ENCODE data around the gene PAK1.

Gene PAK1

DNA sequence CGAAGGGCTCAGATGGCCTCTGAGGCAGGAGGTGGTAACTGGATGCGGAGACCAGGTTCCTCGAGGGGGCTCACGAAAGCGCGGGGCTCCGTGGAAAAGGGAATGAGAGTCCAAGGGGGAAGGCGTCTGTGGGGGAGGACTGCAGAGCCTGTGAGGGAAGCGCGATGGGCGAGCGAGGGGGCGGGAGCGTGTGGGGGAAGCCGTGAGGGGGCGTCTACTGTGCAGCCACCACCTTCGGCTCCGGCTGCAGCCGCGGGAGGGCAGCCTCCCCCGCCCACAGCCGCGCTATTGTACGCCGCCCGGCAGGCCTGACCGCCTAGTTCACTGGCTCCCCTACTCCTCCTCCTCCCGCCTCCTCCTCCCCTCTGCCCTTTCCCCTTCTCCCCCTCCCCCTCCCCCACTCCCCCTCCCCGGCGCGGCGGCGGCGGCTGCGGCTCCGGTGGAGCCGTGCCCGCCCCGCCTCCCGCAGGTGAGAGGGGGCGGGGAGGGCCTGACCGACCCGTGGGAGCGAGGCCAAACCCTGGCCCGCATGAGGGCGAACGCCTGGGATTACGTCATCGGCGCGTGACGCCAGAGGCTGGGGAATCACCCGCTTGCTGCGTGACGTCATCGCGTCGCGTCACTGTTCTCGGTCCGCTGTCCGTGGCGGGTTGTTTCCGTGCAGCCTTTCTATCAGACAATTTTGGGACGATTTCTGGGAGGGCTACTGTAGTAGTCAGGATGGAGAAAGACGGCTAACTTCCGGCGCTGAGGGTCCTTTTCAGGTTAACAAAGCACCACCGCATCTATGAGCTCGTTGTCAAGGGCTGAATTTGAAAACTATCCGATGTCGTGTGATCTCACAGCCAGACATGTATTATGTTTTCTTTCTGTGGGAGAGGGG is at the start of gene PAK1:
Gene PAK1, minus strand, starts transcription at position 294 of the 883 bp plus-strand sequence. CDS start 81,574 bp downstream, outside the sequence.
- Mint-ChIP-seq H3K27ac (peak within 1 kb of the TSS; percentile 93), H3K4me1 (peaks cover 6 to 17% of the 10 kb centered on the region in 2 donors), H3K36me3 (no peaks in the 10 kb centered on the region), H3K4me3 (peak within 1 kb of the TSS; percentile 86 to 88), H3K9me3 (no peaks in the 10 kb centered on the region), H3K27me3 (peaks cover 0 to 8% of the 10 kb centered on the region in 2 donors)
- DNase-seq: peak; percentile 74
- peak; percentile 75 to 76 for ATAC-seq (replicated peaks)

GRCh38 chr11:77522215-77522614 is 48.3 kb upstream of the PAK1 start:
- no peak for DNase-seq
- no peak for ATAC-seq (replicated peaks)
- peaks cover 6 to 17% of the 10 kb centered on the region in 2 donors for H3K4me1 Mint-ChIP-seq
- H3K9me3 Mint-ChIP-seq: no peaks in the 10 kb centered on the region
- H3K27ac Mint-ChIP-seq: no peak overlapping the region
- no peak overlapping the region for H3K4me3 Mint-ChIP-seq
- H3K36me3 Mint-ChIP-seq: no peaks in the 10 kb centered on the region
- H3K27me3 Mint-ChIP-seq: no peaks in the 10 kb centered on the region

DNA sequence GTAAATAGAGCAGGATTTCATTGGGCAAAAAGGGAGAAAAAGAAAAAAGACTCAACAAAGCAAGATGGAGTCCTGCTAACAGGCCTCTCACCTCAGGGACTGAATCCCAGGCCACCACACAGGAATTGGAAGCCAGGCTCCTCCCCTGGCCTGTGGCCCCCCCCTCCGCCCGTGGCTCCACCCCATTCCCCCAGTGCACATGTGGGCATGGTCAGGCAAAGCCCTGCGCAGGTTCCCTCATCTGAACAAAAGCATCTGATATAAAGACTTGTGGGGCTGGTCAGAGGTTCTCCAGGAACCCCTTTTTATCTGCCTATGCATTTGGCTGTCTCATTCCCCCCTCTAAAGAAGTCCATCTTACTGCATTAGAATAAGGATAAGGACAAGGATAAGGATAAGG is 46.0 kb upstream of the PAK1 start:
- Mint-ChIP-seq H3K4me1 (no peaks in the 10 kb centered on the region), H3K27ac (no peak overlapping the region), H3K27me3 (no peaks in the 10 kb centered on the region), H3K9me3 (no peaks in the 10 kb centered on the region), H3K4me3 (no peak overlapping the region), H3K36me3 (no peaks in the 10 kb centered on the region)
- DNase-seq: no peak
- ATAC-seq (replicated peaks): no peak

GRCh38 chr11:77518471-77518870 is 44.6 kb upstream of the PAK1 start:
- ATAC-seq (replicated peaks): no peak
- Mint-ChIP-seq H3K27me3 (no peaks in the 10 kb centered on the region), H3K9me3 (no peaks in the 10 kb centered on the region), H3K27ac (no peak overlapping the region), H3K4me1 (no peaks in the 10 kb centered on the region), H3K4me3 (no peak overlapping the region), H3K36me3 (no peaks in the 10 kb centered on the region)
- no peak for DNase-seq

- no peak for ATAC-seq (replicated peaks)
These were observed 43.9 kb upstream of the PAK1 start for GRCh38 chr11:77517753-77518152.

DNA sequence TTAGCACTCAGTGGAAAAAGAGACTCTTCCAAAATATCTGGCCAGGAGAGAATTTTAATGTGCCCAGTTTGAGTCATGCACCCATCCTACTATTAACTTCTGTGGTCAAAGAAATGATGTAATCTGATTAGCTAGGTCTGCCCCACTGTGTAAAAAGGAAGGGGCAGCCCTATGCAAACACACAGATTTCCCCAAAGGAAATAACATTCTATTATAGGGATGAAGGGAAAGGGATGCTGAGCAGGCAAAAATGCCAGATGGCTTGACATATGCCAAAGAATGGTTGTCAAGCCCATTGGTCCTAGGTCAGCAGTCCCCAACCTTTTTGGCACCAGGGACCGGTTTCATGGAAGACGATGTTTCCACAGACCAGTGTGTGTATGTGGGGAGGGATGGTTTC is 43.3 kb upstream of the PAK1 start:
- no peaks in the 10 kb centered on the region for H3K9me3 Mint-ChIP-seq
- H3K4me1 Mint-ChIP-seq: no peaks in the 10 kb centered on the region
- no peak for DNase-seq
- no peak overlapping the region for H3K27ac Mint-ChIP-seq
- peaks cover 2 to 4% of the 10 kb centered on the region in 2 donors for H3K27me3 Mint-ChIP-seq
- H3K4me3 Mint-ChIP-seq: no peak overlapping the region
- H3K36me3 Mint-ChIP-seq: no peaks in the 10 kb centered on the region
- ATAC-seq (replicated peaks): no peak

More at GRCh38 chr11:77517753-77518152, 43.9 kb upstream of the PAK1 start:
- no peak overlapping the region for H3K4me3 Mint-ChIP-seq
- no peaks in the 10 kb centered on the region for H3K36me3 Mint-ChIP-seq
- H3K27me3 Mint-ChIP-seq: no peaks in the 10 kb centered on the region
- DNase-seq: no peak
- H3K4me1 Mint-ChIP-seq: no peaks in the 10 kb centered on the region
- no peaks in the 10 kb centered on the region for H3K9me3 Mint-ChIP-seq
- H3K27ac Mint-ChIP-seq: no peak overlapping the region

- no peaks in the 10 kb centered on the region for H3K9me3 Mint-ChIP-seq
- DNase-seq (no peak), ATAC-seq (replicated peaks) (no peak)
- no peaks in the 10 kb centered on the region for H3K36me3 Mint-ChIP-seq
- no peak overlapping the region for H3K4me3 Mint-ChIP-seq
- H3K27ac Mint-ChIP-seq: no peak overlapping the region
- H3K4me1 Mint-ChIP-seq: no peaks in the 10 kb centered on the region
- H3K27me3 Mint-ChIP-seq: peaks cover 6 to 8% of the 10 kb centered on the region in 2 donors
These were observed 41.6 kb upstream of the PAK1 start for GRCh38 chr11:77515483-77515882.

DNA sequence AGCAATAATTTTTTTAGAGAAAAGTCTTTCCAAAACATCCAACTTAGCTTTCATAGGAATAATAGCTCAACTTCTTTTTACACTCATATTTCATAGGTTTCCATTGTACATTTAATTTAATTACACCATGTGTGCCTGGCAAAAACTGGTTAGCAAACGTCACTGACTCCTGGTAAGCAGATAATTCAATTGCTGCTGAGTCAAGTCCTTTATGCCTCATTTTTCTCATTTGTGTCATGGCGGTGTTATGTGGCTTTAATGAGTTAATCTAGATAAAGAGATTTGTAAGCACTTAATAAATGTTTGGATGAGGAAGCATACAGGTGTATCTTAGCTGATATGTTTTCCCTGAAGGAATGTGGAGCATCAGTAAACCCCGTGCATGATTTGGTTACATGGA is 41.2 kb upstream of the PAK1 start:
- Mint-ChIP-seq H3K27ac (no peak overlapping the region), H3K27me3 (peaks cover 6 to 8% of the 10 kb centered on the region in 2 donors), H3K9me3 (no peaks in the 10 kb centered on the region), H3K4me1 (no peaks in the 10 kb centered on the region), H3K4me3 (no peak overlapping the region), H3K36me3 (no peaks in the 10 kb centered on the region)
- no peak for DNase-seq
- no peak for ATAC-seq (replicated peaks)

DNA sequence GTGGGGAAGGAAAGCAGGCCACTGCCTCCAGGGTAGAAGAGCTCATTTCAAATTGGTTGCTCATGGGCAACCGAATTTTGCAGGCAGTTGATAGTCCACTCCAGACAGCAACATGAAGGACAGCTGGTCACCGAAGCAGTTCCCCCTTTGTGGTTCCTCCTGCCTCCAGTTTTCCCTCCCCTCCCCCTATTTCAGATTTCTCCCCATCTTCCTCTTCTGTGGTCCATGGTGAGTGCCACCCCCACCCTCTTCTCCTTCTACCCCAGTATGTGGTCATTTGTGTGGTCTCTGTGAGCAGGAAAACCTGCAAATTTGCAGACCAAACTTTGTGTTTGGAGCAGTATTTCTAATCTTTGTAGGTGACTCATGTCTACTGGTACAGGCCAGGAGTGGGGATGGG is 38.2 kb upstream of the PAK1 start:
- no peak for DNase-seq
- Mint-ChIP-seq H3K27me3 (peaks cover 6 to 11% of the 10 kb centered on the region in 2 donors), H3K27ac (no peak overlapping the region), H3K9me3 (peaks cover 4 to 5% of the 10 kb centered on the region in 2 donors), H3K4me3 (no peak overlapping the region), H3K4me1 (no peaks in the 10 kb centered on the region), H3K36me3 (peaks cover 0 to 5% of the 10 kb centered on the region in 2 donors)
- no peak for ATAC-seq (replicated peaks)

DNA sequence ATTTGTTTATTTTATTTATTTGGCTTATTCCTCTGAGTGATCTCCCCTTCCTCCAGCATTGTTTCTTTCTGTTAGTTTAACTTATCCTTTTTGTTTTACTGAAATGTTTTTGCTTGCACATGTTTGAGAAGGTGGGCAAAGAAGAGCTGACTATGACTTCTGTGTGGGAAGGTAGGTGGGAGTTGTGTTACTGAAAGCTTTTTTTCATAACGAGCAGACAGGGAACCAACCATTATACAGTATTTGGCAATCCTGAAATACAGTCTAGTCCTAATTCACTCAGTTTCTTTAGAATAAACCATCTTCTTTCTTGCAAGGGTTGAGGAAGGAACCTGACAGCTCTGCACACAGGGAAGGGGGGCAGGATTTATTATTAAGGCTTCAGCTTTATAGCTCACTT is 37.0 kb upstream of the PAK1 start:
- no peak for DNase-seq
- Mint-ChIP-seq H3K4me3 (no peak overlapping the region), H3K27ac (no peak overlapping the region), H3K27me3 (peaks cover 6 to 12% of the 10 kb centered on the region in 2 donors), H3K9me3 (peaks cover 4 to 5% of the 10 kb centered on the region in 2 donors), H3K4me1 (no peaks in the 10 kb centered on the region), H3K36me3 (peaks cover 0 to 5% of the 10 kb centered on the region in 2 donors)
- no peak for ATAC-seq (replicated peaks)

GRCh38 chr11:77510095-77510494 is 36.2 kb upstream of the PAK1 start:
- Mint-ChIP-seq H3K27me3 (peaks cover 6 to 17% of the 10 kb centered on the region in 2 donors), H3K4me3 (no peak overlapping the region), H3K4me1 (no peaks in the 10 kb centered on the region), H3K36me3 (peaks cover 0 to 5% of the 10 kb centered on the region in 2 donors), H3K9me3 (peaks cover 4 to 5% of the 10 kb centered on the region in 2 donors), H3K27ac (no peak overlapping the region)
- DNase-seq (no peak), ATAC-seq (replicated peaks) (no peak)

- Mint-ChIP-seq H3K27me3 (peaks cover 6 to 17% of the 10 kb centered on the region in 2 donors), H3K4me3 (no peak overlapping the region), H3K9me3 (peaks cover 4 to 5% of the 10 kb centered on the region in 2 donors), H3K27ac (no peak overlapping the region), H3K36me3 (peaks cover 0 to 5% of the 10 kb centered on the region in 2 donors), H3K4me1 (no peaks in the 10 kb centered on the region)
- DNase-seq: no peak
- ATAC-seq (replicated peaks): no peak
These were observed 34.1 kb upstream of the PAK1 start for GRCh38 chr11:77508019-77508418.

DNA sequence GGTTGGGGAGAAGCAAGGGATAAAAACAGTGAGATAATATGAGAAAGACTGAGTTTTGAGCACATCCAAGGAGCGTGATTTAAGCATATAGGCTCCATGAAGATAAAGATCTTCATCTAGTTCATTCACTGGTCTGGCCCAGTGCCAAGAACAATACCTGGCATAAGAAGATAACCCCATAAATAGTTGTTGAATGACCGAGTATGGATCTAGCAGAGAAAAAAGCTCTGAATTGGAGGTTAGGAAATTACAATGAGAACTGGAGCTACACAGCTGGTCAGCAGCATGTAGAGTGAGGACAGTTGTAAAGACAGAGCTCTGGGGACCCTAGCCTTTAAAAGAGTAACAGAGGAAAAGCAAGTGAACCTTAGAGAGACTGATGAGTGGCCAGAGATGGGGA is 33.0 kb upstream of the PAK1 start:
- H3K9me3 Mint-ChIP-seq: peaks cover 4 to 5% of the 10 kb centered on the region in 2 donors
- H3K27ac Mint-ChIP-seq: no peak overlapping the region
- peaks cover 2 to 8% of the 10 kb centered on the region in 2 donors for H3K4me1 Mint-ChIP-seq
- peaks cover 0 to 11% of the 10 kb centered on the region in 2 donors for H3K27me3 Mint-ChIP-seq
- no peak overlapping the region for H3K4me3 Mint-ChIP-seq
- peaks cover 0 to 5% of the 10 kb centered on the region in 2 donors for H3K36me3 Mint-ChIP-seq
- no peak for DNase-seq
- ATAC-seq (replicated peaks): no peak

DNA sequence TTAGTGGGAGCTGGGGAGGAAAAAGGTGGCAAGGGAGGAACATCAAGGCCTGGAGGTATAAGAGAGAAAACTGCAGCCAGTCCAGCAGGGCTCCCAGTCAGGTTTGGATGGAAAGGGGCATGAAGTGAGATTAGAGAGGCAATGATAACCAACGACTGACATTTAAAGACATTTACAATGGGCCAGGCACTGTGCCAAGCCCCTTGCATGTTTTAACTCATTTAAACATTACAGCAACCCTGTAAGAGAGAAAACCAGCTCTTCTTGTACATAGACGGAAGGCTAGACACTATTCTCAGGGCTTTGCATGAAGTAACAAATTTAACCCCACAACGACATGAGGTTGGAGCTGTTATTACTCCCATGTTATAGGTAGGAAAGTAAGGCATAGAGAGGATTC is 32.1 kb upstream of the PAK1 start:
- Mint-ChIP-seq H3K9me3 (peaks cover 4 to 5% of the 10 kb centered on the region in 2 donors), H3K36me3 (peaks cover 0 to 5% of the 10 kb centered on the region in 2 donors), H3K27ac (no peak overlapping the region), H3K27me3 (peaks cover 6 to 12% of the 10 kb centered on the region in 2 donors), H3K4me3 (no peak overlapping the region), H3K4me1 (peaks cover 8 to 17% of the 10 kb centered on the region in 2 donors)
- no peak for DNase-seq
- ATAC-seq (replicated peaks): no peak

GRCh38 chr11:77503006-77503405 is 29.1 kb upstream of the PAK1 start:
- peaks cover 8 to 19% of the 10 kb centered on the region in 2 donors for H3K4me1 Mint-ChIP-seq
- DNase-seq (no peak), ATAC-seq (replicated peaks) (no peak)
- H3K4me3 Mint-ChIP-seq: no peak overlapping the region
- H3K27ac Mint-ChIP-seq: no peak overlapping the region
- no peaks in the 10 kb centered on the region for H3K36me3 Mint-ChIP-seq
- H3K9me3 Mint-ChIP-seq: no peaks in the 10 kb centered on the region
- peaks cover 15 to 16% of the 10 kb centered on the region in 2 donors for H3K27me3 Mint-ChIP-seq

Data from stimulated activated naive B cell treated with anti-CD40 and anti-IgM and Interleukin-4, amounts not matched to agents 10 μg/mL and 1 μg/mL and 100 μg/mL, for 72 hours (primary cell).